Astrocyte of the cerebellum (primary cell): ENCODE results near the gene KCNN1.

Experiments used
- DNase-seq: peaks from one replicate; pipeline ENCODE4 v3.0.0-alpha.2; 2011; ENCODE audit warnings: low read depth
- H3K4me3 ChIP-seq: 2 replicates; pipeline ENCODE4 v1.5.1; 2011; ENCODE audit warnings: mild to moderate bottlenecking, low read depth, low read length, moderate library complexity
- in situ Hi-C: cut with HindIII; loops from 2 replicates; pipeline ENCODE4 v1.10.0; 2017; ENCODE audit warnings: low sequenced_read_pairs
- TF ChIP-seq, protein P1 (sequence below): IDR thresholded peaks from 2 replicates; pipeline ENCODE4 v1.5.1; 2012; ENCODE audit warnings: low read length, low read depth, moderate library complexity, mild to moderate bottlenecking; ENCODE audit errors: missing control alignments

KCNN1 gene

DNA sequence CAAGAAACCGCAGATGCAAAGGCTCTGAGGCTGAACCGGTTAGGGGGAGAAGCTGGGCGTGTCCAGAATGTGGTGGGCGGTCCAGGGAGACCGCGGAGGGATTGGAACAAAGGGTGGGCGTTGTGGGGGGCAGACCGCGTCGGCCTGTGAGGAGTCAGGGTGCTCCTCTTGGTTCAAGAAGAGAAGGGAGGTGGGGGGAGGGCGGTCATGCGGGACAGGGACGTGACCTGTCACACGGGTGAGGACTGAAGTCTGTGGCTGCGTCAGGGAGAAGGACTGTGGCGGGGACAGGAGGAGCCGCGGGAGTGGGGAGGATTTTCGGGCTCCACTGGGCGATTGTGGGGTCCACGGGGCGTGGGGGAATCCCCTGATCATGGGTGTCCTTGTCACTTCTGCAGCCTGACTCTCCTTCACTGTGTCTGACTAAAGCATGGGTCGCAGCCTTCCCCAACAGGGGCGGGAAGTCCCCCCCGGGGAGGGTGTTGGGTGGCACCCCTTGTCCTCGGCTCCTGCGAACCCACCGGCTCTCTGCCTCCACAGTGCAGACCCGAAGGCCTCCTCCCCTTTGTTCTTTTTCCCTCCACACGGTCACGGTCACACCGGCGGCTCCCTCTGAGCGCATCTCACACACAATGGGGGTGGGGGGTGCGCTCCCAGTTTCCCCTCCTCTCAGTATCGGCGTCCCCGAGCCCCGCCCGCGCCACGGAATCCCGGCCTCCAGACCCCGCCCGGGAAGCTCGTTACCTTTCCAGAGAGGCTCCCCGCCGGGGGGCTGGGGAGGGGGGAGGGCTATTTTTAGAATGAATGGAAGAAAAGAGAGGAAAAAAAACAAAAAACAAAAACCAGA is 16.4 kb upstream of the KCNN1 start:
- DNase-seq, result no peak
- TF ChIP-seq, protein P1, sequence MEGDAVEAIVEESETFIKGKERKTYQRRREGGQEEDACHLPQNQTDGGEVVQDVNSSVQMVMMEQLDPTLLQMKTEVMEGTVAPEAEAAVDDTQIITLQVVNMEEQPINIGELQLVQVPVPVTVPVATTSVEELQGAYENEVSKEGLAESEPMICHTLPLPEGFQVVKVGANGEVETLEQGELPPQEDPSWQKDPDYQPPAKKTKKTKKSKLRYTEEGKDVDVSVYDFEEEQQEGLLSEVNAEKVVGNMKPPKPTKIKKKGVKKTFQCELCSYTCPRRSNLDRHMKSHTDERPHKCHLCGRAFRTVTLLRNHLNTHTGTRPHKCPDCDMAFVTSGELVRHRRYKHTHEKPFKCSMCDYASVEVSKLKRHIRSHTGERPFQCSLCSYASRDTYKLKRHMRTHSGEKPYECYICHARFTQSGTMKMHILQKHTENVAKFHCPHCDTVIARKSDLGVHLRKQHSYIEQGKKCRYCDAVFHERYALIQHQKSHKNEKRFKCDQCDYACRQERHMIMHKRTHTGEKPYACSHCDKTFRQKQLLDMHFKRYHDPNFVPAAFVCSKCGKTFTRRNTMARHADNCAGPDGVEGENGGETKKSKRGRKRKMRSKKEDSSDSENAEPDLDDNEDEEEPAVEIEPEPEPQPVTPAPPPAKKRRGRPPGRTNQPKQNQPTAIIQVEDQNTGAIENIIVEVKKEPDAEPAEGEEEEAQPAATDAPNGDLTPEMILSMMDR, result no peak
- H3K4me3 ChIP-seq, result no peak overlapping the region
- in situ Hi-C loops, result loop anchor here (5.0 to 10.0 kb wide), 2 partner anchors 42 to 214 kb away; no protein-coding TSS in a partner anchor

DNA sequence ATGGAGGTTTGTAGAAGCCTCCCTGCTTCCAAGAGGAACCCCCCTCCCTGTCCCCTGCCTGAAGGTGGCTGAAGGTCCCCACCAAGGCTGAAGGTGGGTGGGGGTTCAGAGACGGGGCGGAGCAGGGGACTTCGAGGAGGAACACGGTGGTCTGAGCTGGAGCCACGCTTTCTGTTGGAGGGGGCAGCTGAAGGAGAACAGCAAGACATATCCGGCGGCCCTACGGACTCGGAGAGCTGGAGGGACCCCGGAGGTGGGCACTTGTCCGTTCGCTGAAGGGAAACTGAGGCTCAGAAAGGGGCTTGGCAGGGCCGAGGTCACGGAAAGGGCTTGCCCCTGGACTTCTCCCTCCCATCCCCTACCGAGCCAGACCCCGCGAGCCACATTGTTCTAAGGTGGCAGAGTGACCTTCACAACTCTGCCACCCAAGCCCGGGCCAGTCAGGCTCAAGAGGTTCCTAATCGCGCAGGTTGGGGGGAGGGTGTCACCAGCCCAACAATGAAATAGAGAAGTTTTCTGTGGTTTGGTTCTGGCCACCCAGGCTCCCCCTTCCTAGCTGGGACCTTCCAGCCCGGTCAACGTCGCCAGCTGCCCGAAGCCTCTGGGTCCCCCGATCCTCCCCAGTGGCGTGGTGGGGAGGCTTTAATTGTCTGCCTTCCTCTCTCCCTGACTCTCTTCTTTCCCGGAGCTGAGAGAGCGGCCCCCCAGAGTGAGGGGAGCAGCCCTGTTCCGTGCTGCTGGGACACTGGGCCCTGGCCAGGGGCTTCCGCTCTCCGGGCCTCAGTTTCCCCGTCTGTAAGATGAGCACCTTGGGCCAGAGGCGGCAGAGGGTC is 15.5 kb upstream of the KCNN1 start:
- no peak for DNase-seq
- in situ Hi-C loops, result loop anchor here (5.0 to 10.0 kb wide), 2 partner anchors 41 to 213 kb away; no protein-coding TSS in a partner anchor

DNA sequence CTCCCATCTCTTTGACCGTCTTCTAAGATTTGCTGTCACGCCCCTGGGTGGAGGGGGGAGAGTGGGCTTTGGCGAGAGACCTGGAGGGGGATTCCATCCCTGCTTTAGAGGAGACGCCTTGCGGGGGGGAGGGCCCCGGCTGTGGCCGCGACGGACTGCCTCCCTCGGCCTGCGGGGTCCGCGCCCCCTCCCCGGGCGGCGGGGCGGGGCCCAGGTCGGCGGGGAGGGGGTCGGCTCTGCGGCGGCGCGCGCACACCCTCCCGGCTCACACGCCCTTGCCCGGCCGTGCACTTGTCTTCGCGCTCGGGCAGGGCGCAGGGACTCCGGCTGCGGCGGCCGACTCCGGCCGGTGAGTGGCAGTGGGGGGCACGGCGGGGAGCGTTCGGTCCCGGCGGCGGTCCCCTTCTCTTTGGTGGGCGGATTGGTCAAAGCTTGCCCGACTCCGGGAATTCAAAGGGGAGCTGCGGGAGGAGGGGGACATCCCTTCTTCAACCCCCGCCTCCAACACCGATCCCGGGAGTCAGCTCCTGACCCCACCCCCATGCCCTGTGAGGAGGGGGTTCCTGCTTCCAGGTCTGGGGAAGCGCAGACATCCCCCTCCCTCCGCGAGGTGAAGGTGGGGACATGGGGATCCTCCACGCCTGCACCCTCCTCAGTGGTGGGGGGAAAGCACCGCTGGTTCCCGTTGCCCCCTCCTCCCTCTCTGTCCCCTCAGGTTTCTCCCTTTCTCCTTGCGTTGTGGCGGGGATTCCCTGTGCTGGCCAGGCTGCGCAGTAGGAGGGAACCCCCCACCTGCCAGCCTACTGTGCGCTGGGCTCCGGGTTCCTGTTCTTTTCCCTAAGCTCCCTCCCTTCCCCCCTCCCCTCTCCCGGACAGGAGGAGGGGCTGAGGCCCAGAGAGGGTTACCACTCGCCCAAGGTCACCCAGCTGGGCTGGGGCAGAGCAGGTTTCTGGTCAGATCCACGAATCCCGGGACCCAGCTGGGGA is 14.6 kb upstream of the KCNN1 start:
- TF ChIP-seq, protein P1, result no peak
- DNase-seq, result no peak
- in situ Hi-C loops, result loop anchor here (5.0 to 10.0 kb wide), 2 partner anchors 40 to 213 kb away; no protein-coding TSS in a partner anchor
- H3K4me3 ChIP-seq, result no peak overlapping the region

More for the DNA sequence above, 15.5 kb upstream of the KCNN1 start:
- H3K4me3 ChIP-seq, result no peak overlapping the region
- TF ChIP-seq, protein P1, result no peak

DNA sequence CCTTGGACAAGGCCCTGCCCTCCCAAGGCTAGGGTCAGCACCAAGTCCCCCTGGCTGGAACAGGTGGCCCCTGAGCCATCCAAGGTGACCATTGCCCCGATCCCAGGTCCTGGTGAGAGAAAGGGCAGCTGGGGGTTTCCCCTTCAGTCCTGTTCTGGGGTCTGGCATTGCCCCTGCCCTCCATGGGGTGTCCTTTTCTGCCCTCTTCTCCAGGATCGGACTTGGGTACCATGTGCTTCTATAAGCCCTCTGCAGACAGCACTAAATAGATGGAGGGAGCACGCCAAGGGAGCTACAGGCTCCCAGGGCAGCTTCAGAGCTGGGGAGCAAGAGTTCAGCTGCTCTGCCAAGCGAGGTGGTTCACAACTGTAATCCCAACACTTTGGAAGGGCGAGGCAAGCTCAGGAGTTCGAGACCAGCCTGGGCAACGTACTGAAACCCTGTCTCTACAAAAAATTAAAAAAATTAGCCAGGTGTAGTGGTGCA is 13.5 kb upstream of the KCNN1 start:
- TF ChIP-seq, protein P1, result no peak
- no peak overlapping the region for H3K4me3 ChIP-seq
- no peak for DNase-seq
- in situ Hi-C loops, result loop anchor here (5.0 to 10.0 kb wide), 2 partner anchors 39 to 211 kb away; no protein-coding TSS in a partner anchor

DNA sequence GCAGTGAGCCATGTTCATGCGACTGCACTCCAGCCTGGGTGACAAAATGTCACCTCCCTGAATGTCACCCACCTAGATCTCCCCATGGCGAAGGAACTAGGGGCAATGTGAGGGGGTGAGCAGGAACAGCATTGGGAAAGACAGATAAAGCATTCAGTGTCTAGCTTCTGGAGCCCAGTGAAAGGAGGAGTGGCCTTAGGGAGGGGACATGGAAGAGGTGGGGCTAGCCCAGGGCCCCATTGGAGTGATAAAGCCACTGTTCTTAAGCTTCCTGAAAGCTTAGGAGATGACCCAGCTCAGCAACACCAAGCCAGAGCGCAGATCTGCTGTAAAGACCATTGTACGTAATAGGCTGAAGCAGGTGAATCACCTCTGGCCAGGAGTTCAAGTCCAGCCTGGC is 13.0 kb upstream of the KCNN1 start:
- TF ChIP-seq, protein P1, result no peak
- H3K4me3 ChIP-seq, result no peak overlapping the region
- in situ Hi-C loops, result loop anchor here (5.0 to 10.0 kb wide), 2 partner anchors 38 to 211 kb away; no protein-coding TSS in a partner anchor
- DNase-seq, result no peak
